IPS DF 4.7 (cell line): ENCODE results near the gene TWSG1.
"Not testable (repeated sequence)": the region's sequence is repeated elsewhere in the genome, so short reads cannot be mapped to it uniquely, and the experiment has no call there.

Source experiments
- DNase-seq: peaks from one replicate; pipeline ENCODE4 v3.0.0-alpha.2; 2013; ENCODE audit warnings: low spot score; ENCODE audit errors: extremely low read depth

TWSG1 gene

DNA sequence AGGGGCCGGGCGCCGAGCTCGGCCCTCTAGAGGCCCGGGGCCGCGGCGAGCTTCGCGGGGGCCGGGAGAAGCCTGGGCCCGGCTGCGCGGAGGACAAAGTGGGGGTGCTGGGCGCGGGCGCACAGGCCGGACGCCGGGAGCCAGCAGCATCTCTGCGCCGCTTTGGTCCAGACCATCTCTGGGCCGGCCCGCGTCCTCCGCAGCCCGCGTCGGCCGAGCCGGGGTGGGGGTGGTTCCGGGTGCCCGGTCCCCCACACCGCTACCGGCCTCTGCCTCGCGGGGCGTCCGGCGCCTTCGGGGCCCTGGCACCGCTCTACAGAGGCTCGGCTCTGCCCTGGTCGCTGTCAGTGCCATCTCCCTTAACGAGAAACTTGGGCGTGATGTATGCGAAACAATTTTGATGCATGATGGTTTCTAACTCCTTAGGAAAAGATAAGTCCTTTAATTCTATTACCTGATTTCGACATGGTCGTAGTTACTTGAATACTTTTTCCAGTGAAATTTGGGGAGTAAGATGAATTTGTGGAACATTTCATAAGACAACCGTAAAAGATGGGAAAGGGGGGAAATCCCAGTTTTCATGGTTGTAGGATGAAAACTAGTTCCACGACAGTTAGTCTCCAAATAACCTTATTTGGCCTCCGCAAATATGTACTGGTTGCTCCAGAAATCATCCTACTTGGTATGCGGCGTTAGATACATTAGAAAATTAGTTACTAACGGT is 562 bp downstream of the TWSG1 start:
- DNase-seq, result no peak

DNA sequence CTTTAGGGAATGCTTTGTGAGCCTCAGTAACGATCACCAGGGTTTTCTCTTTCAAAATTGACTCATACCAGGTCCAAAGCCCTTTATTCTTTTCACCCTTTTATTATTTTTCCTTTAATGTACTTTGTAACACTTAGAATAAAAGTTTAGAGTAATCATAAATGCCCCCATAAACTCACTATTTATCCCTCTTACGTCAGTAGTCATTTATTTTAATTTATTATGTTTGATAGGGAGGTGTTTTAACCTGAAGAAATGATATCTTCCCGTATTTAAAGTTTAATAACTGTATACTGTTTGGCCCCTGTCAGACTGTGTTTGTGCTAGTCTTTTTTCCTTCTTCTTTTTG is 1.1 kb downstream of the TWSG1 start:
- DNase-seq, result no peak

DNA sequence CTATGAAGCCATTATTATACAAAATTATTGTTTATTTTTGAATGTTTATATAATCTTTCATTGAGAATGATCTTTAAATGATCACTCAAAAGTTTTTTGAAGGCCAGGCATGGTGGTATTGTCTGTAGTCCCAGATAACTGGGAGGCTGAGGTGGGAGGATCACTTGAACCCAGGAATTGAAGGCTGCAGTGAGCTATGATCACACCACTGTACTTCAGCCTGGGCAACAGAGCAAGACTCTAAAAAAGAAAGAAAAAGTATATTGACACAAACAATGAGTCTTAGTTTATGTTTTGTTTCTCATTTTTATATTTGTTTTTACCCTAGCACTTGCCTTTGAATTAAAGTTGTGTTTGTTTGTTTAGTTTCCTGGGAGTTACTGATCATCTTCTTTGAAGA is 2.3 kb downstream of the TWSG1 start:
- DNase-seq, result no peak

DNA sequence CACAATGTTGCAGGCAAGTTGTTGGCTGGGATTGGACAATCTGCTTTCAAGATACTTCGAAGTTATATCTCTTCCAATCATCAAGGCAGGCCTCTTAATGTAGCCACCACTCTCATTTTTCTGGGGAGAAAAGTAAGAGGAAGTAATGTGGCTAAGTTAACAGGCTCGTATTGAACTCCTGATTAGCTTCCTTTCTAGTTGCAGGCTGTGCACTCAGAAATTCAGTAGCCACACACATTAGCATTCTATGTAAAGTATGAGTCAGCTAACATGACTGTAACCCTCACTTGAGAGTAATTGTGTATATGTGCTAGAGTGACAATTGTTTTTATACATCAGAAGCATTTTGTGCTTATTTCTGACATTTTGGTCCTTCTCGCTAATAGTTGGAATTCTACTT is 3.3 kb downstream of the TWSG1 start:
- DNase-seq, result no peak

DNA sequence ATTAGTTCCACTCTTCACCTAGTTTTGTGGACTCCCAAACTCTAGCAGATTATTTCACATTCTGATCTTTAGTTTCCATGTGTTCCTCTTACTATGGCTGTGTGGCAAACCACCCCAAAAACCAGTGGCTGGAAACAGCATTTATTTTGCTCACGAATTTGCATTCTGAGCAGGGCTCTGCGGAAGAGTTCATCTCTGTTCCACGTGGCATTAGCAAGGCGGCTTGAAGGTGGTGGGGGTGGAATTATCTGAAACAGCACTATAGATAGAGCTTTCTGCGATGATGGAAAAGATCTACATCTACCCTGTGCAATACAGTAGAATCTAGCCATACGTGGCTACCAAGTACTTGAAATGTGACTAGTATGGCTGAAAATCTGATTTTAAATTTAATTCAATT is 5.9 kb downstream of the TWSG1 start:
- no peak for DNase-seq

DNA sequence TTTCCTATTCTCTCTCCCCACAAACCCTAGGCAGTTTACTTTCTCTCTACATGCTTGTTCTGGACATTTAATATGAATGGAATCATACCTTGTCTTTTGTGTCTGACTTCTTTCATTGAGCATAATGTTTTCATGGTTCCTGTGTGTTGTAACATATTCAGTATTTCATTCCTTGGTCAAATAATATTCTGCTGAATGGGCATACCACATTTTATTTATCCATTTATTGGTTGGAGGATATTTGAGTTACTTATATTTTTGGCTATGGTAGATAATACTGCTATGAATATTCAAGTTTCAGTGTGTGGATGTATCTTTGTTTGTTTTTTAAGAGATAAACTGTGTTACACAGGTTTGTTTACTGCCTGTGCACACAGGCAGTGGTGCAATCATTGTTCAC is 9.0 kb downstream of the TWSG1 start:
- no peak for DNase-seq

DNA sequence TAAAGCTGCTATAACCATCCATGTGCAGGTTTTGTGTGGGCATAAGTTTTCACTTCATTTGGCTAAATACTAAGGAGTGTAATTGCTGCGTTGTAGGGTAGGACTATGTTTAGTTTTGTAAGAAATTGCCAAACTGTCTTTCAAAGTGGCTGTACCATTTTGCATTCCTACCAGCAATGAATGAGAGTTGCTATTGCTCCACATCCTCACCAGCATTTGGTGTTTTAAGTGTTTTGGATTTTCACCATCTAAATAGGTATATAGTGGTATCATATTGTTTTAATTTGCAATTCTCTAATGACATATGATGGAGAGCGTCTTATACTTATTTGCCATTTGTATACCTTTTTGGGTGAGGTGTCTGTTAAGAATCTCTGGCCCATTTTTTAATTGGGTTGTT is 12.2 kb downstream of the TWSG1 start:
- DNase-seq, result no peak

DNA sequence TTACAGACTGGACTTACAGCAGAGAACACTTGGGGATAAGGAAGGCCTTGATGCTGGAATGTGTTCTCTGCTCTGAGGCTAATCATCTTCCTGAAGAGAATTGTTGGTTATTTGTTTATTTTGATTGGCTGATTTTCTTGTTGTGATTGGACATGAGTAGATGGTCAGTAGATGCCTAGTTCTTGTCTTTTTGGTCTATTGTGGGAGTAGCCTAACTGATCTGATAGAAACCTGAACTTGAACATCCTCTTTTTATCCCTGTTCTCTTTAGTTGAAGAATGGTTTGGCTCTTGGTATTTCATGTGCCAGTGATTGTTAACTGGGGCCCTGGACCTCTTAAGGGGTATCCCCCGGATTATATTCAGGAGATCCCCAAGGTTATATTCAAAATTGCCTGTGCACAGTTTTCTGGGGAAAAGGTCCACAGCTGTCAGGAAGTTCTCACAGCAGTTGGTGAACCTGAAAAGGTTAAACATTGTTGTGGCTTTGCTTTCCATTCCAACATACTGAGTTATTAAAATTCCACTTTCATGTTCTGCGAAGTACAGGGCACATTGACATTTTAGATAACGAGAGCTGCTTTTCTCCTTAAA is 13.6 kb downstream of the TWSG1 start:
- DNase-seq, result no peak

DNA sequence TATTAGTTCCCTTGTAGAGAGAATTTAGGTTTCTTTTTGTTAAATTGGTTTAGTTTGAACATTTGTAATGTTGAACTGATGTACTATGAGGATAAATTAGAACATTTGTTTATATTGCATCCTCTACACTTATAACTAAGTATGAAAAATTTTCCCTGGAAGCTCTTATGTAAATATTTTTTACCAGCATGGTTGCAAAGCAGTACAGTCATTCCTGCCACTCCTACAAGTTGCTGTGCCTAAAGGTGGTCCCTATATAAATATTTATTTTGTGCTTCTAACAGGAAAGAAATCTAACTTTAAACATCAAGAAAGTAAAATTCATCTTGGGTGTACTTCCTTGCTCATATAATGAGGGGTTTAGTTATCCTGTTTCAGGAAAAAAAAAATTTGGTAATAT is 14.2 kb downstream of the TWSG1 start:
- DNase-seq, result no peak

DNA sequence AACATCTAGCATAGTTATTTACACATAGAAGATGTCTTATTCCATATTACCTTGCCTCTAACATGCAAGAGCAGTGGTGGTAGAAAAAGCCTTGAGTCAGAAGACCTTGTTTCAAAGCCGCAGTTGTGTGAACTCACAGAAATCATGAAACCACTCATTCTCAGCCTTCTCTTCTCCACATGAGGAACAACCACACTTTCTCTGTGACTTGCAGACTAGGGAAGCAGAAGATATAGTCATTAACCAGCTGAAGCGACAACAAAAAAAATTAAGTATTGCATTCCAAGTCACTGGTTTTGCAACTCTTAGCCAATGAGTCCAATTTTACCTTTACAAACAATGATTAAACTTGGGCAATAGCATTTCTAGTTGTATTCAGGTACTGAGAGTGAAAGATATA is 19.0 kb downstream of the TWSG1 start:
- DNase-seq, result no peak

DNA sequence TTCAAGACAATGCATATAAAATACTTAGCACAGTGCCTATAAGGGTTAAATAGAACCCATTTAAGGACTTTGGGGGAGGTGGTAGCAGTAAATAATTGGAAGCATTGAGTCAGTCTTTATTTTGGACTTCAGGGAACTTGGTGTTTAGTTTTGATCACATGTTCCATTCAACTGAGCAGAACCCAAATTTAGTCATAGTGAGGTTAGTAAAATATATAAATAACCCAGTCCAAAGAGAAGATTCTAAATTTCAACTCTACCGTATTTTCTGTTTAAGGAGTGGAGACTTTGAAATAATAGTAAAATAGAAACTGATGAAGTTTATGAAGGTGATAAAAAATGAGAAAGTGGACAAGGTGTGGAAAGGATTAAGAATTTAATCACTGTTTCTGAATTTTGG is 19.7 kb downstream of the TWSG1 start:
- DNase-seq, result no peak

DNA sequence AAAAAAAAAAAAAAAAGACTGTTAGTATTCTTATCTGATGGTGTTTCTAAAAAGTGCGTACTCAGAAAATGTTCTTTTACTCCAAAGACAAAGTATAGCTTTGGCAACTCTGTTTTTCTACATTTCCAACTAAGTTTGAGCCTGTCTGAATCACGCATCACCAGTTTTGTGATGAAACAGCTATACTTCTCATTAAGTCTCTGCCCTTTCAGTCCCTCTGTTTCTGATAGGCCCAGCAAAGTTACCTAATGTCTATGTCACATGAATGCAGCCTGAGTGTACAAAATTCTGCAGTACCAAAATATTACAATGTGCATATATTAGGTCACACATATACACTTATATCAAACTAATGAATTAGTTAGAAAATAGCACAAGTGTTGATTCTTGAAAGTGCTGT is 22.4 kb downstream of the TWSG1 start:
- no peak for DNase-seq

DNA sequence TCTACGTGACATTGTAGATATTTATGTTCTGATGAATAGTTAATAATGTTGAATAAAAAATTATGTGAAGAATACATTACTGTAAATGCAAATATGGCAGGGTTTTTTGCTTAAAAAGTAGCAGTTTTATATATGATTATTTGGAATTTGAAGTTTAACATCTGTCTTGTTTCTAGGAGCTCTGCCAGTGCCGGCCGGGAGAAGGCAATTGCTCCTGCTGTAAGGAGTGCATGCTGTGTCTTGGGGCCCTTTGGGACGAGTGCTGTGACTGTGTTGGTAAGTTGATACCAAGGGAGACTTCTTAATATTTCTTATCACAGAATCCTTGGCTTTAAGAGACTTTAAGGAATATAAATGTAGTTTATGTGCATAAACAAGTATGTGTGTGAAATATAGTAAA is 25.2 kb downstream of the TWSG1 start:
- DNase-seq, result no peak

DNA sequence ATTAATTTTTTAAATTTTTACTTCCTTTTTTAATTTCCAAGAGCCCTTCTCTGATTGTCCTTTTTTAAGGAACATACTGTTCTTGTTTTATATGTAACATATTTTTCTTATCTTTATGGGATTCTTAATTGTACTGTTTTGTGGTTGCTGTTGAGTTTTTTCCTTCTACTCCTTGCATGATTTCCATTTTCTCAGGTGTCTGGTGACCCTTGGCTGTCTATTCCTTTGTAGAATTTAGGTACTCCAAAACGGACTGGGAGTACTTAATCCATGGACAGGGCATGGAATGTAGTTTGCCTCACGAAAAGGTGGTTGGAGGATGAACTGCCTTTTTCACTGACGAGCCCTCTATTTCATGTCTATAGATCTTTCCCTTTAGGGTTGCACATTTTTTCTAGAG is 26.6 kb downstream of the TWSG1 start:
- no peak for DNase-seq

DNA sequence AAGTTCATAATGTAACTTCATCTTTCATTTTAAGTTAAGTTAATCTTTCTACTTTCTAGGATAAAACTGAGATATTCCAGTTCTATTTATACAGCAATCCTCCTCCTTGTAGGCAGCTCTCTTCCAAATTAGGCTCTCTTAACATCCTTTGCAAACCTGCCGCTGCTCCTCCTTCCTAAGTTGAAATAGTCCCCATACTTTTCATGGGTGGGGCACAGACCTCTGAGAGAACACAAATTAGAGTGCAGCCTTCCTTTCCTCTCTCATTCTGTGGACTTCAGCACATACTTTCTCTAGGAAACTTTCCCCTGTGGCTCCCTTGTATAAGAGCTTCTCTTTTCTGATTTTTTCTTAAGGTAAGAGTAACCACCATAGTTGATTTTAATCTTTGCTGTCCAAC is 28.3 kb downstream of the TWSG1 start:
- no peak for DNase-seq

DNA sequence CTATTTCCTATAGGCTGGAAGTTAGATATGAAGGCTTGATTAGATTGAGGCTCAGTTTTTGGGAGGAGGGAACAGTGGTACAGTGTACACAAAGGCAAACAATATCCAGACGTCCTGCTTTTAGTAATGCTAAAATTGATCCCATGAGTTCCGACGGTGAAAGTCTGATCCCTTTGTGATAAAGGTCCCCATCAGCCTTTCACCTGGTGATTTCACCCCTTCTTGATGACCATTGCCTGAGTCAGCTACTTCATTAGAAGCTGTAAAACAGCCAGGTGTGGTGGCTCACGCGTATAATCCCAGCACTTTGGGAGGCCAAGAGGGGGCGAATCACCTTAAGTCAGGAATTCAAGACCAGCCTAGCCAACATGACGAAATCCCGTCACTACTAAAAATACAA is 29.7 kb downstream of the TWSG1 start:
- no peak for DNase-seq

DNA sequence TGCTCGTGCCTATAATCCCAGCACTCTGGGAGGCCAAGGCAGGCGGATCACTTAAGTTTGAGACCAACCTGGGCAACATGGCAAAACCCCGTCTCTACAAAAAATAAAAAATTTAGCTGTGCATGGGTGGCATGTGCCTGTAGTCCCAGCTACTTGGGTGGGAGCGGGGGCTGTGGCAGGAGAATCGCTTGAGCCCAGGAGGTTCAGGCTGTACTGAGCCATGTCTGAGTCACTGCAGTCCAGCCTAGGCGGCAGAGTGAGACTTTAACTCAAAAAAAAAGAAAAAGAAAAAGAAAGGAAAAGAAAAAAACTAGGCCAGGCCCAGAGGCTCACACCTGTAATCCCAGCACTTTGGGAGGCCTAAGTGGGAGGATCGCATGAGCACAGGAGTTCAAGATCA is 30.8 kb downstream of the TWSG1 start:
- no peak for DNase-seq

DNA sequence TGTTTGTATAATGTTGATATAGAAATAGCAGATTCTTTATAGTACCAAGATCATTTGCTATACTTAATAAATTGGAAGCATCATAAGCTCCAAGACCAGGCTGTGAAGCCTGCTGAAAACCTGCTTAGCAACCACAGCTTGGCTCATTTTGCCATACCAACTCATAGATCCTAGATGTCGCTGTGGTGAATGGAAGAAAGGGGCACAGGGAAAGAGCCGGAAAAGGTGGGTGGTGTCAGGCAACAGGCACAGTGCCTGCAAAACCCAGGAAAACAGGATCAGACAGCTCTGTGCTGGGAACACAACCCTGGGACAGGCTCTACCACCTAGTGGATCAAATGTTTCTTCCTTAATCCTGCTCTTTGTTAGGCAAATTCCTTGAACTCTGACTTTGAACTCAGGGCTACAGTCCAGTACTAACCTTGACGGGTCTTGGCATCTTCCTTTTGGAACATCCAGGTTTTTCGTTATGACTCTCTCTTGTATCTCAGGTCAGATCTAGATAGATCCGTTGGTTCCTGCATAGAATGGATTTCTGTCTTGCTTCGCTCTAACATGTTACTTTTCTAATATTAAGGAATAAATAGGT is 31.6 kb downstream of the TWSG1 start:
- peak; percentile 86 for DNase-seq

DNA sequence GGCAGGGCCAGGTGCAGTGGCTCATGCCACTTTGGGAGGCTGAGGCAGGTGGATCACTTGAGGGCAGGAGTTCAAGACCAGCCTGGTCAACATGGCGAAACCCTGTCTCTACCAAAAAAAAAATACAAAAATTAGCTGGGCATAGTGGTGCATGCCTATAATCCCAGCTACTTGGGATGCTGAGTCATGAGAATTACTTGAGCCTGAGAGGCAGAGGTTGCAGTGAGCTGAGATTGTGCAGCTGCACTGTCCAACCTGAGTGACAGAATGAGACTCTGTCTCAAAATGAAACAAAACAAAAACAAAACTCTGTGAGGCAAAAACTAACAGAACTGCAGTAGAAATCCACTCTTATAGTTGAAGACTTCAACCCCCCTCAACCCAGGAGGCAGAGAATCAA is 38.7 kb downstream of the TWSG1 start:
- DNase-seq, result not testable (repeated sequence)

DNA sequence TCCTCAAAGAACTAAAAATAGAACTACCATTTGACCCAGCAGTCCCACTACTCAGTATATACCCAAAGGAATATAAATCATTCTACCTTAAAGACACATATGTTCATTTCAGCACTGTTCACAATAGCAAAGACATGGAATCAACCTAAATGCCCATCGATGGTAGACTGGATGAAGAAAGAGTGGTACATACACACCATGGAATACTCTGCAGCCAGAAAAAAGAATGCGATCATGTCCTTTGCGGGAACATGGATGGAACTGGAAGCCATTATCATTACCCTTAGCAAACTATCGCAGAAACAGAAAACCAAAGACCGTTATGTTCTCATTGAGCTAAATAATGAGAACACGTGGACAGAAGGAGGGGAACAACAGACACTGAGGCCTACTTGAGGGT is 44.5 kb downstream of the TWSG1 start:
- no peak for DNase-seq

DNA sequence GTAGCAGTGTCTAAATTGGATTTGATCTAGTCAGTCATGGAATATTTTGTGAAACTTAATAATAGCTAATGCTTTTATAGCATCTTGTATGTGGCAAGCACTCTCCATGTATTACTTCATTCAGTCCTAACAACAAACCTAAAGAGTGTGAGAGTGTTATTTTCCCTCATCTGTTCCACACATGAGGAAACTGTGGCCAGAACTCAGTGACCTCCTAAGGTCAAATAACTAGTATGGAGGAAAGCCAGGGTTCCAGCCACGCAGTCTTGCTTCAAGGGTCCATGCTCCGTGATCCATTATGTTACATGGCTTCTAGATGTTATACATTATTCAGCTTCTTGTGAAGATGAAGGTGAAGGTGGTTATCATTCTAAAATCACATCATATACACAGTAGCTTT is 45.5 kb downstream of the TWSG1 start:
- DNase-seq, result no peak

DNA sequence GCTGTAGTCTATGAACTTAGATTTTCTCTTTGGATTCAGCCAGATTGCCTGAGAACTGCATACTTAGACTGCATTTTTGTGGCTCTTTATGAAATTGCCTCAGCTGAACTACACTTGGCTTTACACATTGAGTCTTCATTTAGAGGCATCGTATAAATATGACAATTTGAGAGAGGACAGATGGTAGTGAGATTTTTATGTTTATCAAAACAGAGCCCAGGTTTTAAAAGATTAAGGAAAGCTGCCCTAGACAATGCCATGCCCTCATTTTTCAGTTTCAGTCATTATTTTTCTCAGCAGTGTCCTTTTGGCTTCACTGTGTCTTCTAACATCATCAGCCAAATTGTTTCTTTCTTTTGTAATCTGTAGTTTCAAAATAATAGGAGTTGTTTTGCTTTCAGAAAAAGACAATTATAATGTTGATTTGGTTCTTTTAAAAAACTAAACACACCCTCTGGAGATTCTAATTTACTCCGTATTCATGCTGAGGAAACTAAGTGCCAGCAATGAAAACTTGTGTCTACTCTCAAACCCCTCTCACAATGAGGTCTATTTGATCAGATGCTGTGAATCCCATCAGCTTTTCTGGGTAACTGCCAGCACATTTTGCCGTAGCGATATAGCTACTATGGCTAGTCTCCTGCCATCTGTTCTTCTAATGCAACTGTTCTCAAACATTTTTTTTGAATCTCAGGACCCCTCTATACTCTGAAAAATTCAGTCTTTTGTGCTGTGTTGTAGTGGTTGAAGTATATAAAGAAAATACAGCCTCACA is 46.2 kb downstream of the TWSG1 start:
- DNase-seq, result no peak

DNA sequence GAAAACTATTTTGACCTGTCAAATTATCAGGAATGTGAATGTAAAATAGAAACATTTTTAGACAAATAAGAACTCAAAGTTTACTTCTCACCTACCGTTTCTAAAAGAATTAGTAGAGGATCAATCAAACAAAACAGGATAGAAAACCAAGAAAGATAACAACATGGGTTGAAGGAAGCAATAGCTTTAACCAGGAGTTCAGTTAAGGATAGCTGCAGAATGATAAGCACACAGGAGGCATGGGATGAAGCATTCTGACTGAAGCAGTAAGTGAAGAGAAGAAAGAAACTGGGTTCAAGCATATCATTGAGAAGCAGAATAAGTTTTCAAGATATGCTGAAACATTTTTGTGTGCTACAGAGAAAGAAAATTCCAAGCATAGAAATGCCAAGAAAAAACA is 52.3 kb downstream of the TWSG1 start:
- DNase-seq, result no peak
